Sigmoid colon (tissue), 3 donors: ENCODE measurements around the gene PTPN3.

Experiments used
- CTCF ChIP-seq, 4 experiments: fragments of 450-650 bp in 3 of 4; fragments of 200-600 bp in 1 of 4; IDR thresholded peaks; one replicate each; pipeline ENCODE4 v1.5.1; 2016 to 2019; ENCODE audit warnings: antibody characterized with exemption in 4 of 4, mild to moderate bottlenecking in 3 of 4, moderate library complexity in 2 of 4
- POLR2A ChIP-seq, 2 donors: fragments of 450-650 bp; IDR thresholded peaks; one replicate each; pipeline ENCODE4 v1.6.1; 2016; ENCODE audit warnings: antibody characterized with exemption in 2 of 2, mild to moderate bottlenecking in 2 of 2, moderate library complexity in 2 of 2

GRCh38 chr9:109460576-109460975 lies 37.5 kb downstream of the PTPN3 start:
- no peak for TF ChIP-seq CTCF (IDR thresholded peaks at IDR 0.05)
- TF ChIP-seq POLR2A (IDR thresholded peaks at IDR 0.05): no peak
